Small intestine (tissue), 7 donors: ENCODE results near the gene YY1AP1. TPM values are rescaled to one million over a fixed set of nuclear protein-coding genes. Genes with fewer than 3 reads are reported as not detected.
"Not testable (repeated sequence)": the region's sequence is repeated elsewhere in the genome, so short reads cannot be mapped to it uniquely, and the experiment has no call there.

ENCODE experiments used
- DNase-seq, 2 donors: peaks; one replicate each; pipeline versions ENCODE4 v3.0.0 to v3.0.0-alpha.2; 2013
- FAIRE-seq: peaks from 2 replicates; lab custom pipeline; 2012; peaks lifted over from hg19 to GRCh38; lab: Jason Lieb, UNC
- H3K27ac ChIP-seq, 3 donors: one replicate each; pipeline ENCODE4 v1.5.1; 2013; ENCODE audit warnings: low read length in 2 of 3, mild to moderate bottlenecking in 2 of 3, control low read depth in 1 of 3, inconsistent platforms in 1 of 3, low read depth in 1 of 3, moderate library complexity in 1 of 3
- H3K27me3 ChIP-seq, 3 donors: one replicate each; pipeline ENCODE4 v1.6.1; 2013; ENCODE audit warnings: low read length in 3 of 3, inconsistent platforms in 1 of 3; ENCODE audit not compliant: control insufficient read depth in 3 of 3, insufficient read depth in 3 of 3
- H3K36me3 ChIP-seq, 3 donors: one replicate each; pipeline ENCODE4 v1.6.1; 2013; ENCODE audit warnings: low read length in 3 of 3, inconsistent platforms in 1 of 3, low read depth in 1 of 3, mild to moderate bottlenecking in 1 of 3, moderate library complexity in 1 of 3; ENCODE audit not compliant: control insufficient read depth in 3 of 3, insufficient read depth in 2 of 3
- H3K4me1 ChIP-seq, 3 donors: one replicate each; pipeline ENCODE4 v1.6.1; 2013; ENCODE audit warnings: low read length in 2 of 3, inconsistent platforms in 1 of 3, low read depth in 1 of 3, mild to moderate bottlenecking in 1 of 3, moderate library complexity in 1 of 3; ENCODE audit not compliant: control insufficient read depth in 3 of 3, insufficient read depth in 2 of 3
- H3K4me3 ChIP-seq, 3 donors: one replicate each; pipeline ENCODE4 v1.5.1; 2013; ENCODE audit warnings: low read length in 3 of 3, control low read depth in 1 of 3, inconsistent platforms in 1 of 3, low read depth in 1 of 3, mild to moderate bottlenecking in 1 of 3, moderate library complexity in 1 of 3
- H3K9me3 ChIP-seq, 2 donors: one replicate each; pipeline ENCODE4 v1.6.1; 2013; ENCODE audit warnings: low read depth in 1 of 2, low read length in 1 of 2; ENCODE audit not compliant: control insufficient read depth in 2 of 2, insufficient read depth in 1 of 2
- WGBS, 3 donors: extraction: QIAGEN DNeasy Blood & Tissue Kit; methylation state at CpG; one replicate each; pipeline ENCODE4 v1.1.7; 2013; 5-methylcytosine and 5-hydroxymethylcytosine counted together
- polyA plus RNA-seq, 4 donors: library from polyadenylated mRNA; stranded (reverse) in 3 of 4; unstranded in 1 of 4; fragments of 200-250 nt in 3 of 4; fragments of 120-200 nt in 1 of 4; gene quantifications; one replicate each; pipeline versions ENCODE4 v1.2.1 to v1.2.3, GENCODE V29; 2013
- donor health status: healthy with polysubstance abuse.
- donor health status: control.
- donor health status: control.
- donor health status: Bipolar disorder and iron deficiency.
- donor health status: healthy.

YY1AP1 gene
- polyA plus RNA-seq, 4 donors, result 29.4 to 54.8 (median 35.2) TPM

GRCh38 chr1:155673003-155673402 lies 15.6 kb downstream of the YY1AP1 start:
- Histone ChIP-seq H3K4me3 (no peak overlapping the region), H3K27ac (no peak overlapping the region), H3K27me3 (no peaks in the 10 kb centered on the region), H3K36me3 (peaks cover 14 to 49% (median 18%) of the 10 kb centered on the region in 3 donors), H3K9me3 (no peaks in the 10 kb centered on the region), H3K4me1 (no peaks in the 10 kb centered on the region)
- DNase-seq, result no peak
- FAIRE-seq, result no peak
- WGBS, 3 donors, result 88 to 91% (median 89%) methylated on average over 6 of the region's 6 CpGs

- DNase-seq, result no peak
- Histone ChIP-seq H3K27ac (no peak overlapping the region), H3K9me3 (no peaks in the 10 kb centered on the region), H3K4me1 (no peaks in the 10 kb centered on the region), H3K27me3 (no peaks in the 10 kb centered on the region), H3K4me3 (no peak overlapping the region), H3K36me3 (peaks cover 19 to 61% (median 20%) of the 10 kb centered on the region in 3 donors)
- FAIRE-seq, result no peak
- 85 to 94% (median 92%) methylated on average over 4 of the region's 4 CpGs for WGBS, 3 donors
Observed at GRCh38 chr1:155671750-155672149, 16.8 kb downstream of the YY1AP1 start.

GRCh38 chr1:155669233-155670162 lies 19.1 kb downstream of the YY1AP1 start:
- 91 to 93% (median 92%) methylated on average over 5 of the region's 5 CpGs for WGBS, 3 donors
- H3K27me3 ChIP-seq, result no peaks in the 10 kb centered on the region
- DNase-seq (peak in 1 of 2 donors; percentile 43), FAIRE-seq (no peak)
- no peaks in the 10 kb centered on the region for H3K9me3 ChIP-seq
- H3K36me3 ChIP-seq, result peaks cover 16 to 64% (median 21%) of the 10 kb centered on the region in 3 donors
- no peak overlapping the region for H3K27ac ChIP-seq
- no peaks in the 10 kb centered on the region for H3K4me1 ChIP-seq
- H3K4me3 ChIP-seq, result no peak overlapping the region

GRCh38 chr1:155661239-155661638 lies 27.3 kb downstream of the YY1AP1 start:
- not testable (repeated sequence) for DNase-seq, H3K4me1 ChIP-seq, FAIRE-seq, H3K27ac ChIP-seq, H3K9me3 ChIP-seq, H3K27me3 ChIP-seq, H3K4me3 ChIP-seq
- H3K36me3 ChIP-seq, result peaks cover 13 to 57% (median 14%) of the 10 kb centered on the region in 3 donors
- WGBS, 3 donors, result 86 to 92% (median 92%) methylated on average over 2 to 3 of the region's 4 CpGs

- 70 to 85% (median 82%) methylated on average over 2 of the region's 2 CpGs for WGBS, 3 donors
- no peaks in the 10 kb centered on the region for H3K27me3 ChIP-seq
- H3K4me1 ChIP-seq, result no peaks in the 10 kb centered on the region
- H3K4me3 ChIP-seq, result no peak overlapping the region
- H3K9me3 ChIP-seq, result no peaks in the 10 kb centered on the region
- H3K27ac ChIP-seq, result no peak overlapping the region
- DNase-seq, result no peak
- FAIRE-seq, result no peak
- peaks cover 8 to 26% (median 13%) of the 10 kb centered on the region in 3 donors for H3K36me3 ChIP-seq
Observed at GRCh38 chr1:155657463-155657862, 31.1 kb downstream of the YY1AP1 start.

GRCh38 chr1:155652951-155653350 lies 35.6 kb downstream of the YY1AP1 start:
- Histone ChIP-seq H3K4me3 (no peak overlapping the region), H3K9me3 (peaks cover 0 to 11% of the 10 kb centered on the region in 2 donors), H3K27ac (no peak overlapping the region), H3K36me3 (no peaks in the 10 kb centered on the region), H3K4me1 (no peaks in the 10 kb centered on the region), H3K27me3 (peaks cover 0 to 4% (median 0%) of the 10 kb centered on the region in 3 donors)
- WGBS, 3 donors, result 80 to 86% (median 82%) methylated on average over 3 of the region's 3 CpGs
- DNase-seq, result no peak
- FAIRE-seq, result no peak

- H3K4me3 ChIP-seq, result no peak overlapping the region
- H3K27me3 ChIP-seq, result peaks cover 0 to 4% (median 0%) of the 10 kb centered on the region in 3 donors
- DNase-seq, result no peak
- H3K36me3 ChIP-seq, result no peaks in the 10 kb centered on the region
- 59 to 72% (median 61%) methylated on average over 3 of the region's 3 CpGs for WGBS, 3 donors
- no peak for FAIRE-seq
- H3K9me3 ChIP-seq, result peaks cover 0 to 11% of the 10 kb centered on the region in 2 donors
- no peak overlapping the region for H3K27ac ChIP-seq
- no peaks in the 10 kb centered on the region for H3K4me1 ChIP-seq
Observed at GRCh38 chr1:155651861-155652661, 36.5 kb downstream of the YY1AP1 start.

- no peaks in the 10 kb centered on the region for H3K4me1 ChIP-seq
- H3K27me3 ChIP-seq, result peaks cover 0 to 4% (median 0%) of the 10 kb centered on the region in 3 donors
- H3K4me3 ChIP-seq, result no peak overlapping the region
- 91 to 94% (median 93%) methylated on average over 7 of the region's 7 CpGs for WGBS, 3 donors
- DNase-seq (no peak), FAIRE-seq (no peak)
- no peaks in the 10 kb centered on the region for H3K36me3 ChIP-seq
- H3K27ac ChIP-seq, result no peak overlapping the region
- peaks cover 0 to 11% of the 10 kb centered on the region in 2 donors for H3K9me3 ChIP-seq
Observed at GRCh38 chr1:155650231-155650757, 38.3 kb downstream of the YY1AP1 start.
